Muscle of back (tissue), 11 donors: ENCODE data around the gene LTBP4. TPM values are rescaled to one million over a fixed set of nuclear protein-coding genes. Genes with fewer than 3 reads are reported as not detected.
A peak's percentile ranks its signal among the peaks of the same experiment; 100 is the strongest.

Source experiments
- DNase-seq, 3 donors: peaks; one replicate each; pipeline versions ENCODE4 v3.0.0 to v3.0.0-alpha.2; 2013
- polyA plus RNA-seq, 10 donors: library from polyadenylated mRNA; unstranded; fragments of 120-200 nt; gene quantifications; one replicate each; pipeline ENCODE4 v1.2.1, GENCODE V29; 2013; ENCODE audit not compliant: insufficient read length in 10 of 10

The LTBP4 gene
- polyA plus RNA-seq, 10 donors, result 157 to 405 (median 220) TPM

DNA sequence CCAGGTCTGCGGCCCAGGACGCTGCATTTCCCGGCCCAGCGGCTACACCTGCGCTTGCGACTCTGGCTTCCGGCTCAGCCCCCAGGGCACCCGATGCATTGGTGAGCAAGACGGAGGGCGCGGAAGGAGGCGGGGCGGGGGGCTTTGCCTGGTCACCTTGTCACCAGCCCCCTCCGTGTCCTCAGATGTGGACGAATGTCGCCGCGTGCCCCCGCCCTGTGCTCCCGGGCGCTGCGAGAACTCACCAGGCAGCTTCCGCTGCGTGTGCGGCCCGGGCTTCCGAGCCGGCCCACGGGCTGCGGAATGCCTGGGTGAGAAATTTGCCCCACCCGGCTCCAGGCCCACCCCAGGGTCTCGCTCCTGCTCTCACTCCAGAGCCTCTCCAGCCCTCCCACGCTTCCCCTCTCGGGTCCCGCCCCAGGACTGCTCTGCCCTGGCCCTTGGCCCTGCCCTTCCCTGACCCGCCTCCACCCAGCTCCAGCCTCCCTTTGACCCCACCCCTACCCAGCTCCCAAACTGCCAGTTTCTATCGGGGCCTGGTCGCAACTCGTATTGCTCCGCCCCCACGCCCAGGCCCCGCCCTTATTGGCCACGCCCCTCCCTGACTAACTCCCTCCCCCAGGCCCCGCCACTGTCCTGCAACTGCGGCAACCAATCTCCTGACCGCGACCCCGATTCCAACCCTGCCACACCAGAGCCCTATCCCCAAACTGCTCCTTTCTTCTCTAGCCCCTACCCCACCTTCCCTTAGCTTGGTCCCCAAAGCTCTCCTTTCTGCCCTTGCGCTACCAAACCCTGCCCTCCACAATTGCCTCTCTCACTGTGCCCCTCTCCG is 8.6 kb downstream of the LTBP4 start:
- DNase-seq, result peak in 1 of 3 donors; percentile 84

DNA sequence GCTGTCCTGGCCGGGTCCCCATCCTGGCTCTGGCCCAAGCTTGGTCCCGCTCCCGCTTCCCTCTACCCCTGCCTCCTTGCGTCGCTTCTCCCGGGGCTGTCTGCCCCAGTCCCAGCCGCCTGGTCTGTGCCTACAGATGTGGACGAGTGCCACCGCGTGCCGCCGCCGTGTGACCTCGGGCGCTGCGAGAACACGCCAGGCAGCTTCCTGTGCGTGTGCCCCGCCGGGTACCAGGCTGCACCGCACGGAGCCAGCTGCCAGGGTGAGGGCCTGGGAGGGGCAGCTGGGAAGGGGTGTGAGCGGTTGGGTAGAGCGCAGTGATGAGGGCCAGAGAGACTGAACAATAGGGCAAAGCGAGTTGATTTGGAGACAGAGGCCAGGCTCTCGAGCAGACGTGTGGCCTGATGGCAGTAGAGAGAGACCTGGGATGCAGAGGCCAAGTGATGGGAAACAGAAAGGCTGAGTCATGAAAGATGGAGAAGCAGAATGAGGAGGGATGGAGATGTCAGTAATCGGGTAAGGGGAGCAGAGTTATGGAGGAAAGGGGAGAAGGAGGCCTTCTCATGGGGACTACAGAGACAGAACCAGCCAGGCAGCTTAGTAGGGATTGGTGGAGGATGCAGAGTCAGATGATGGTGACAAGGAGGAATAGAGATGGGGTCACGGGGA is 9.4 kb downstream of the LTBP4 start:
- DNase-seq, result no peak

DNA sequence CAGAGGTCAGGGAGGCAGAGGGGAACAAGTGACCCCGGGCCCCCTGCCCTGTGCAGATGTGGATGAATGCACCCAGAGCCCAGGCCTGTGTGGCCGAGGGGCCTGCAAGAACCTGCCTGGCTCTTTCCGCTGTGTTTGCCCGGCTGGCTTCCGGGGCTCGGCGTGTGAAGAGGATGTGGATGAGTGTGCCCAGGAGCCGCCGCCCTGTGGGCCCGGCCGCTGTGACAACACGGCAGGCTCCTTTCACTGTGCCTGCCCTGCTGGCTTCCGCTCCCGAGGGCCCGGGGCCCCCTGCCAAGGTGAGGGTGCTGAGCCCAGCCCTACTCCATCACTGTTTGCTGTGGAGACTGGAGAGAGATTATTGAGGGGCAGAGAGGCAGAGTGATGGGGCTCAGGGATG is 9.9 kb downstream of the LTBP4 start:
- DNase-seq, result no peak

DNA sequence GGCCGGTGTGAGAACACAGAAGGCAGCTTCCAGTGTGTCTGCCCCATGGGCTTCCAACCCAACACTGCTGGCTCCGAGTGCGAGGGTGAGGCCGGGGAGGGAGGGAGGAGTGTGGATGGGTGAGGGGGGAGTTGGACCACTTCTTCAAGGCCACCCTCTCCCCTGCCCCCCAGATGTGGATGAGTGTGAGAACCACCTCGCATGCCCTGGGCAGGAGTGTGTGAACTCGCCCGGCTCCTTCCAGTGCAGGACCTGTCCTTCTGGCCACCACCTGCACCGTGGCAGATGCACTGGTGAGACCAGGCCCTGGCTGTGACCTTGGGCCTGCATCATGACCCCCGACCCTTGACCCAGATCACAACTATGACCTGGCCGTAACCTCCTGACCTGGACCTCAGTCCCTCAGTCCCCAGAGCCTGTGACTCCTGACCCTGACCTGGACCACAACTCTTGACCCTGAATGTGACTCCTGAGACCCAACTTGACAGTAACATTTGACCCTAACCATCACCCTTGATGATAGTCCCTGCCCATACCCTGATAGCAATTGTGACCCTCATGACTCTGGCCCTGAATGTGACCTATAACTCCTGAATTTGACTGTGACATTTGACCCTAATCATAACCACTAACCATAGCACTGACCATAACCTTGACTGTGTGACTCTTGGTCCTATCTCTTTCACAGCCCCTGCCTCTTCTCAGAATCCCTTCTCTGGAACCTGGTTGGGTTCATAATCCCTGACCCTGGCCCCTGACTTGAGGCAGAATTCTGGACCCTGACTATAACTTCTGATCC is 10.9 kb downstream of the LTBP4 start:
- no peak for DNase-seq

DNA sequence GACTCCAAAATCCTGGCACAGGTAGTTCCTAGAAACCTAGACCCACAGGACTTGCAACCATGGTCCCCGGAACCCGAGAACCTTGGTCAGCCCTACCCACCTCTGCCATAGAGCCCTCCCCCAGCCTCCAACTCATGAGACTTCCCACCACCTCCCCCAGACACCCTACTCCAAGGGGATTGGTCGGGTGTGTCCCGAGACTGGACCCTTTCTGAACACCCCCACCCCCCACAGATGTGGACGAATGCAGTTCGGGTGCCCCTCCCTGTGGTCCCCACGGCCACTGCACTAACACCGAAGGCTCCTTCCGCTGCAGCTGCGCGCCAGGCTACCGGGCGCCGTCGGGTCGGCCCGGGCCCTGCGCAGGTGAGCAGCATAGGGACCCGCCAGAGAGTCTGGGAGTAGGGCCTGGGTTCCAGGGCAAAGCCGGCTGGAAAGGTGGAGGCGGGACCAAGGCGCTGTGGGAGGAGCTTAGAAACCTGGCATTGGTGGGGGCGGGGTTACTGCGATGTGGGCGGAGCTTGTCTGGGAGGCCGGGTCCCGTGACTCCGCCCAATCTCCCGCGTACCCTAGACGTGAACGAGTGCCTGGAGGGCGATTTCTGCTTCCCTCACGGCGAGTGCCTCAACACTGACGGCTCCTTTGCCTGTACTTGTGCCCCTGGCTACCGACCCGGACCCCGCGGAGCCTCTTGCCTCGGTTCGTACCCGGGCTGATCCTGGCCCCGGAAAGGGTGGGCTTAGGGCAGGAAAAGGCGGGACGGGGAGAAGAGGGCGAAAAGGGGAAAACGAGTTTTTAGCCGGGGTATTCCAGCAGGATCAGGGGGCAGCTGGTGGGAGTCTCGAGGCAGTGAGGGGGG is 11.9 kb downstream of the LTBP4 start:
- peak in 1 of 3 donors; percentile 87 for DNase-seq

DNA sequence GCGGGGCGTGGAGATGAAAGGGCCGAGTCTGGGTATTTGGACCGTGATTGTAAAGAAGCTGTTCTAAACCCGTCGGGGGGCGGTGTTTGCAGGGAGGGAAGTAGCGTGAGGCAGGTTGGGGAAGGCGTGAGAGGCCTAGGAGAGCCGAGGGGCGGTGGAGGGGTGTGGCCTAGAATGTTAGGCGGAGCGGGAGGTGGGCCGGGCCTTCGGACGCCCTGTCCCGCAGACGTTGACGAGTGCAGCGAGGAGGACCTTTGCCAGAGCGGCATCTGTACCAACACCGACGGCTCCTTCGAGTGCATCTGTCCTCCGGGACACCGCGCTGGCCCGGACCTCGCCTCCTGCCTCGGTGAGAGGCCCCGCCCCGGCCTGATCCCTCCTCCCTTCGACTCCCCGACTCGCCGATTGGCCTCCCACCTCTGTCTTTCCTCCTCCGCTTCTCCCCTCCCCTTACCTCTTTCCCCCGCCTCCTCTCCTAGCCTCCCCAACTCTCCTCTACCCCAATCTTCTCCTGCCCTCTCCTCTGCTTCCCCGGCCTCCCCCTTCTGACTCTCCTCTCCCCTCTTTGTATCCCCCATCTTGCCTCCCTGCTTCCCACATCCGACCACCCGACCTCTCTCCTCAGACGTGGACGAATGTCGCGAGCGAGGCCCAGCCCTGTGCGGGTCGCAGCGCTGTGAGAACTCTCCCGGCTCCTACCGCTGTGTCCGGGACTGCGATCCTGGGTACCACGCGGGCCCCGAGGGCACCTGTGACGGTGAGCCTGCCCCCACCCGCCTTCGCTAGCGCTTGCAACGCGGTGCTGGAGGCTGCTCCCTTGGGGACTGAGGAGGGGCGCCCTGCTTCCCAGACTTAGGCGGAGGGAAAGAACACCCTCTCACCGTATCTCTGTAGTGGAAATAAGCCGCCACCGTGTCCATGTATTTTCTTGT is 12.8 kb downstream of the LTBP4 start:
- DNase-seq, result peak; percentile 68 to 95 (median 72)

DNA sequence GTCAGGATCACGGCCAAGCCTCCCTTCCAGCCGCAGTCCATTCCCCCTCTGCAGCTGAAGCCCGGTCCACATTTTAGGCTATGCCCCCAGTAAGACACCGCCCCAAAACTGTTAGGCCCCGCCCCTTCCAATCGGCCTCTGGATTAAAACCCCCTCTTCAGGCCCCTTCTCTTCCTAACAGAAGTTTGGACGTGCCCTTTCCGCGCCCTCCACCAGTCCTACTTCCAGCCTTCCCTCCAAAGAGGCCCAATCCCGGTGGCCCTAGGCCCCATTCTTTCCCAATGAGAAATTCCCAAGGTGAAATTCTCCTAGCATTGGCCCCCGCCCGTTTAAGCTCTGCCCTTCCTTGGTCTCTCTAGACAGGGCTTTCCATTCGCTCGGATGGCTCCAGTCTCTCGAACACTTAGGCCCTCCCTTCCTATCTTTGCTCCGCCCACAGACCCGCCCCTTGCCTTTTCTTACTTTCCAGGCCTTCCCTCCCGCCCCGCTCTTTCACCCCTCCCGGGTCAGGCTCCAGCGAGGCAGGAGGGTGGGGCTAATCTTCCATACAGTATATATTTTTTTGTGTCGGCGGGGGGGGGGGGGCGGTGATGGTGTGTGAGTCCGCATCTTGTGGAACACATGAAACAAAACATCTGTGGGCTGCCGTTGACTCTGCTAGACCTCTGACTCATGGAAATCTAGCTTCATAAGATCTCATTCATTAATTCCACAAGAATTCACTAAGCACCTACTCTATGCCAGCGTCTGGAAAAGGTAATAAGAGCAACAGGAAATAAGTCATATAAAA is 13.6 kb downstream of the LTBP4 start:
- peak; percentile 76 to 93 (median 92) for DNase-seq

DNA sequence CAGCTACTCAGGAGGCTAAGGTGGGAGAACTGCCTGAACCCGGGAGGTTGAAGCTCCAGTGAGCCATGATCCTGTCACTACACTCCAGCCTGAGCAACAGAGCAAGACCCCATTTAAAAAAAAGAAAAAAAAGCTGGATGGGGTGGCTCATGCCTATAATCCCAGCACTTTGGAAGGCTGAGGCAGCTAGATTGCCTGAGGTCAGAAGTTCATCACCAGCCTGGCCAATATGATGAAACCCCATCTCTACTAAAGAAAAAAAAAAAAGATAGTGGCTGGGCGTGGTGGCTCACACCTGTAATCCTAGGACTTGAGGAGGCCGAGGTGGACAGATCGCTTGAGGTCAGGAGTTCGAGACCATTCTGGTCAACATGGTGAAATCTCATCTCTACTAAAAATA is 15.0 kb downstream of the LTBP4 start:
- no peak for DNase-seq

DNA sequence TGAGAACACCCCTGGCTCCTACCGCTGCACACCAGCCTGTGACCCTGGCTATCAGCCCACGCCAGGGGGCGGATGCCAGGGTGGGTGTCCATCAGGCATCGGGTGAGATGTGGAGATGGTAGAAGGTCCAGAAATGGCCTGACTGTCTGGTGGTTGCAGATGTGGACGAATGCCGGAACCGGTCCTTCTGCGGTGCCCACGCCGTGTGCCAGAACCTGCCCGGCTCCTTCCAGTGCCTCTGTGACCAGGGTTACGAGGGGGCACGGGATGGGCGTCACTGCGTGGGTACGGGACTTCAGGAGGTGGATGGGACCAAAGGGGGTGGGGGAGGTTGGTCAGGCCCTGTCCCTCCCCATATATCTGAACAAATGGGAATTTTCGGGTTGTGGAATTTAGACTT is 15.8 kb downstream of the LTBP4 start:
- no peak for DNase-seq

DNA sequence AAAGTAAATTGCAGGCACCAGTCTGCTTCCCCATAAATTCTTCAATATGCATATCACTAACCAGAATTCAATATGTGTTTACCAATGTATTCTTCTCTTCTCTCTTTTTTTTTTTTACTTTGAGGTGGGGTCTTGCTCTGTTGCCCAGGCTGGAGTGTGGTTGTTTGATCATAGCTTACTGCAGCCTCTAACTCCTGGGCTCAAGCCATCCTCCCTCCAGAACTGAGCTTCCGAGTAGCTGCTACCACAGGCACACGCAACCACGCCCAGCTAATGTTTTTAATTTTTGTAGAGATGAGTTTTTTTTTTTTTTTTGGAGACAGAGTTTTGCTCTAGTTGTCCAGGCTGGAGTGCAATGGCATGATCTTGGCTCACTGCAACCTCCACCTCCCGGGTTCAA is 16.8 kb downstream of the LTBP4 start:
- no peak for DNase-seq

DNA sequence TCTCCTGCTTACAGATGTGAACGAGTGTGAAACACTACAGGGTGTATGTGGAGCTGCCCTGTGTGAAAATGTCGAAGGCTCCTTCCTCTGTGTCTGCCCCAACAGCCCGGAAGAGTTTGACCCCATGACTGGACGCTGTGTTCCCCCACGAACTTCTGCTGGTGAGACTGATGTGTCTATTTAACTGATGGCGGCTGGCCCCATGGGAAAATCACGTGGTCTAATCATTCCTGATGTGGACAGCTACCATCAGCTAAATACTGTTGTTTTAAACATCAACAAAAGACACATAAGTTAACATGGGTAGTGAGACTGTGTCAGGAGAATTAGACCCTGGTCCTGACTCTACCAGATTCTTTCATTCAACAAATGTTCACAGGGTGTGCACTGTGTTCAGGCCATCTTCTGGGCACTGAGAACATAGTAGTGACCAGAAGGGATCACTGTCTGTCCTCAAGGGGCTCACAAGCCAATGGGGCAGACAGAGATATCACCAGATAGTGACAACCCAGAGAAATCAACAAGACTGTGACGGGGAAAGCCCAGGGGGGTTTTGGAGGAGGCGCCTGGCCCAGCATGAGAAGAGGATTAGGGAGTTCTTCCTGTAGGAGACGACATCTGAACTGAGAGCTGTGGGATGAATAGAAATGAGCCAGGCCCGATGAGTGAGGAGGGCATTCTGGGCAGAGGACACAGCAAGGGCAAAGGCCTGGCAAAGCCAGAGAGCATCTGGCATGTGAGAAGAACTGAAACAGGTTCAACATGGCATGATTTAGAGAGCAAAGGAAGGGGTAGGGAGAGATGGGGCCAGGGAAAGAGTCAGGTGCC is 18.4 kb downstream of the LTBP4 start:
- no peak for DNase-seq

DNA sequence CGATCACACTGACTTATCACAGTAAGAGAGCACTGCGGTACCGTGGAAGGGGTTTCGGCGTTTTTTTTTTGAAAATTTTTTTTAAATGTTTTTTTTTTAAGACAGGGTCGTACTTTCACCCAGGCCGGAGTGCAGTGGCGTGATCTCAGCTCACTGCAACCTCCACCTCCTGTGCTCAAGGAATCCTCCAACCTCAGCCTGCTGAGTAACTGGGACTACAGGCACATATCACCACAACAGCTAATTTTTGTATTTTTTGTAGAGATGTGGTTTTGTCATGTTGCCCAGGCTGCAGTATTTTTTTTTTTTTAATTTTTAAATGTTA is 19.0 kb downstream of the LTBP4 start:
- no peak for DNase-seq

DNA sequence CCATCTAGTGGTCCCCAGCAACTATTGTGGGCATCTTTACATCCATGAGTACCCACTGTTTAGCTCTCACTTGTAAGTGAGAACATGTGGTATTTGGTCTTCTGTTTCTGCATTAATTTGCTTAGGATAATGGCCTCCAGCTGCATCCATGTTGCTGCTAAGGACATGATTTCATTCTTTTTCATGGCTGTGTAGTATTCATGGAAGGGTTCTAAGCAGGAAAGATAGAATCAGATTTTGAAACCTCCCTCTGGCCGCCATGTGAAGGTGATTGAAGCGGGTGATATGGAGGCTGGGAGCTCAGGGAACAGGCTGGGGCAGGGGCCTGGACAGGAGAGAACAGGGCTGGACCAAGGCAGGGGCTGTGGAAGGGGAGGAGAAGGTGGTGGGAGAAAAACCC is 20.1 kb downstream of the LTBP4 start:
- no peak for DNase-seq

DNA sequence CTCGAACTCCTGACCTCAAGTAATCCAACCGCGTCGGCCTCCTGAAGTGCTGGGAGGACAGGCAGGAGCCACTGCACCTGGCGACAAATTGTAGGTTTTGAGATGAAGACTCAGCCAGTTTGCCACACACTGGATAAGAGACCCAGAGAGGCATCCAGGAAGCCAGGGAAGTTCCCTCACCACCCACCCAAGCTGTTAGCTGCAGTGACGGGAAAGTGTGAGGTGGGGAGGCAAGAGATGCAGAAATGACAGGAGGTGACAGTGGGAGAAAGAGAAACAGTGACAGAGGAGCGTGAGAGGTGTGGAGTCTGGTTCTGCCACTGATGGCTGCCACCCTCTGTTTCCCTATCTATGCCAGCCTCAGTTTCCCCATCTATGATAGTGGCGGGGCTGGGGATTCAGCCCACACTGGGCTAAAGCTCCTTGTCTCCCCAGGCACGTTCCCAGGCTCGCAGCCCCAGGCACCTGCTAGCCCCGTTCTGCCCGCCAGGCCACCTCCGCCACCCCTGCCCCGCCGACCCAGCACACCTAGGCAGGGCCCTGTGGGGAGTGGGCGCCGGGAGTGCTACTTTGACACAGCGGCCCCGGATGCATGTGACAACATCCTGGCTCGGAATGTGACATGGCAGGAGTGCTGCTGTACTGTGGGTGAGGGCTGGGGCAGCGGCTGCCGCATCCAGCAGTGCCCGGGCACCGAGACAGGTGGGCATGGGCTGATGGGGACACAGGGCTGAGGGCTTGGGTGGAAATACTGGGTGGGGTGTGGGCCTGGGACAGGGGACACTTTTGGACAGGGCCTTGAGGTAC is 21.0 kb downstream of the LTBP4 start:
- no peak for DNase-seq

DNA sequence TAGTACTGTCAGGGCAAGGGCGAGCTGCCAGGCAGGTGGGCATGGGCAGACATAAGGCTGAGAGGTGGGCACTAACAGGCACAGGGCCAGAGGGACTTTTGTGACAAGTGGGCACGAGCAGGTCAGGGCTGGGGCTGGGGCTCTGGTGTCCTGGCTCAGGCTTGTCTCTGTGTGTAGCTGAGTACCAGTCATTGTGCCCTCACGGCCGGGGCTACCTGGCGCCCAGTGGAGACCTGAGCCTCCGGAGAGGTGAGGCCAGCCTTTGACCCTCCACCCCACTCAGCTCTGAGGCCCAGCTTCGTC is 21.6 kb downstream of the LTBP4 start:
- no peak for DNase-seq

DNA sequence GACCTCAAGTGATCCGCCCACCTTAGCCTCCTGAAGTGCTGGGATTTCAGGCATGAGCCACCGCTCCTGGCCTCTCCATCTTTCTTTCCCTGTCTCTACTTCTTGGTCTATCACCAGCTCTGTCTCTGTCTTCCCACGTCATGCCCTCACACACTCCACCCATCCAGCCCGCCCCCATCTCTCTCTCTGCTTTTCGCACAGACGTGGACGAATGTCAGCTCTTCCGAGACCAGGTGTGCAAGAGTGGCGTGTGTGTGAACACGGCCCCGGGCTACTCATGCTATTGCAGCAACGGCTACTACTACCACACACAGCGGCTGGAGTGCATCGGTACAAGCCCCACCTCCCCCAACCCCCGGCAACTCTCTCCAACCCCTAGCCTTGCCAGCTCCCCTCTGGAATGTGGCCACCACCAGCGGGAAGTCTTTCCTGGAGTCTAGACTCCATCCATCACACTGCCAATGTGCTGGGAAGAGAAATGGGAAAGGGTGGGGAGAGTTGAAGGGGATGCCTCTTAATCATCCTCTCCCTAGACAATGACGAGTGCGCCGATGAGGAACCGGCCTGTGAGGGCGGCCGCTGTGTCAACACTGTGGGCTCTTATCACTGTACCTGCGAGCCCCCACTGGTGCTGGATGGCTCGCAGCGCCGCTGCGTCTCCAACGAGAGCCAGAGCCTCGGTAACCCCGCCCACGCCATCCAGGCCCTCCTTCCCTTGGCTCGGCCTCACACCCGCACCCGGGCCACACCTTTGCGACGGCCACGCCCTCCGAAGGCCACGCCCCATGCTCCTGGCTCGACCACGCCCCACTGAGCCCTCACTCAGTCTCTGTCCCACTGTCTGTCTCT is 22.5 kb downstream of the LTBP4 start:
- DNase-seq, result no peak
